PC-3 (cell line): ENCODE measurements around the gene ZNF839. TPM values are rescaled to one million over a fixed set of nuclear protein-coding genes. Genes with fewer than 3 reads are reported as not detected.

Experiments
- ATAC-seq: fragments of 200-7000 bp; cut with Tn5 transposase; 2 replicates; pipeline ENCODE4 v1.9.1; 2020; ENCODE audit warnings: mild to moderate bottlenecking, moderate library complexity
- BruUV-seq: library from RNA; stranded (reverse); fragments of 400-500 nt; replicated peaks from 2 replicates; lab custom pipeline; 2021; lab: Mats Ljungman, UMichigan
- CTCF ChIA-PET: fragments of 300-600 bp; sonication (Branson Sonifier 250); formaldehyde crosslinking; loops from one replicate; lab custom pipeline; 2022; ENCODE audit warnings: antibody characterized with exemption; lab: Charles Lee
- POLR2A ChIA-PET: fragments of 300-600 bp; sonication (Branson Sonifier 250); formaldehyde crosslinking; loops from one replicate; lab custom pipeline; 2022; ENCODE audit warnings: antibody characterized with exemption; ENCODE audit not compliant: unreplicated experiment; lab: Charles Lee
- DNase-seq: peaks from one replicate; pipeline ENCODE4 v3.0.0-alpha.2; 2015
- H2AFZ ChIP-seq: fragments of 300-600 bp; sonication (generic); 2 replicates; pipeline ENCODE4 v1.6.0; 2016; ENCODE audit warnings: antibody characterized with exemption, low read length
- H3F3A ChIP-seq: fragments of 300-600 bp; sonication (generic); one replicate; pipeline ENCODE4 v1.6.0; 2017; ENCODE audit warnings: antibody characterized with exemption, low read length, control low read depth, mild to moderate bottlenecking; ENCODE audit not compliant: unreplicated experiment
- H3K27ac ChIP-seq: fragments of 300-600 bp; sonication (generic); 2 replicates; pipeline ENCODE4 v1.5.1; 2016; ENCODE audit warnings: mild to moderate bottlenecking, low read length
- H3K27me3 ChIP-seq: fragments of 300-600 bp; sonication (generic); 2 replicates; pipeline ENCODE4 v1.6.1; 2016; ENCODE audit warnings: low read length, mixed read lengths
- H3K36me3 ChIP-seq: fragments of 300-600 bp; sonication (generic); 2 replicates; pipeline ENCODE4 v1.6.1; 2016; ENCODE audit warnings: low read depth, mixed run types, low read length, mixed read lengths
- H3K4me1 ChIP-seq: fragments of 300-600 bp; sonication (generic); 2 replicates; pipeline ENCODE4 v1.5.1; 2016; ENCODE audit warnings: low read length; ENCODE audit not compliant: insufficient read depth
- H3K4me2 ChIP-seq: fragments of 300-600 bp; sonication (generic); 2 replicates; pipeline ENCODE4 v1.6.0; 2016; ENCODE audit warnings: low read length
- H3K4me3 ChIP-seq: fragments of 300-600 bp; sonication (generic); 2 replicates; pipeline ENCODE4 v1.5.1; 2016; ENCODE audit warnings: mild to moderate bottlenecking, low read length, mixed read lengths
- H3K79me2 ChIP-seq: fragments of 300-600 bp; sonication (generic); 2 replicates; pipeline ENCODE4 v1.6.1; 2017; ENCODE audit warnings: low read length, mixed read lengths
- H3K9ac ChIP-seq: fragments of 300-600 bp; sonication (generic); 2 replicates; pipeline ENCODE4 v1.6.0; 2016; ENCODE audit warnings: mild to moderate bottlenecking, low read length
- H3K9me2 ChIP-seq: fragments of 300-600 bp; sonication (generic); replicated peaks from 2 replicates; pipeline ENCODE4 v1.6.1; 2016; ENCODE audit warnings: mixed run types, low read length, mixed read lengths
- H3K9me3 ChIP-seq: fragments of 300-600 bp; sonication (generic); 2 replicates; pipeline ENCODE4 v1.6.1; 2016; ENCODE audit warnings: low read length, mixed read lengths
- H4K20me1 ChIP-seq: fragments of 300-600 bp; sonication (generic); 2 replicates; pipeline ENCODE4 v1.6.1; 2016; ENCODE audit warnings: low read length, mixed read lengths
- CTCF ChIP-seq: fragments of 300-600 bp; sonication (generic); conservative IDR thresholded peaks from 2 replicates; pipeline ENCODE4 v1.5.1; 2017; ENCODE audit warnings: antibody characterized with exemption, low read depth, mild to moderate bottlenecking, low read length
- EZH2 ChIP-seq: fragments of 300-600 bp; sonication (generic); IDR thresholded peaks from one replicate; pipeline ENCODE4 v1.6.1; 2017; ENCODE audit warnings: antibody characterized with exemption, mild to moderate bottlenecking, low read length; ENCODE audit not compliant: unreplicated experiment
- EZH2phosphoT487 ChIP-seq: fragments of 300-600 bp; sonication (generic); IDR thresholded peaks from 2 replicates; pipeline ENCODE4 v1.6.1; 2018; ENCODE audit warnings: mild to moderate bottlenecking, antibody characterized with exemption, low read length, borderline replicate concordance
- intact Hi-C: fragments of 100-400 bp; cut with micrococcal nuclease; formaldehyde crosslinking; loops from 2 replicates; pipeline ENCODE4 v1.9.0; 2023
- total RNA-seq: library from RNA; depleted of rRNA; stranded (reverse); fragments of >200 nt; gene quantifications from 2 replicates; pipeline ENCODE4 v1.2.3, GENCODE V29; 2014

The ZNF839 gene
- total RNA-seq, 1 experiment from 2014 or later = 13.2 TPM

GRCh38 chr14:102370305-102370809 is 50.8 kb downstream of the ZNF839 start:
- CTCF ChIA-PET = no interaction called here
- TF ChIP-seq CTCF (no peak), EZH2phosphoT487 (no peak), EZH2 (no peak)
- H4K20me1 ChIP-seq = no peaks in the 10 kb centered on the region
- no peak overlapping the region for H3K27ac ChIP-seq
- H3K4me3 ChIP-seq = no peak overlapping the region
- no peak overlapping the region for H2AFZ ChIP-seq
- no peaks in the 10 kb centered on the region; the same call in 1 of the 2 replicates for H3K36me3 ChIP-seq
- no peaks in the 10 kb centered on the region for H3K27me3 ChIP-seq
- BruUV-seq = no TSS peak
- H3K4me1 ChIP-seq = no peaks in the 10 kb centered on the region
- POLR2A ChIA-PET = no interaction called here
- H3K79me2 ChIP-seq = peaks cover 6% of the 10 kb centered on the region
- DNase-seq (no peak), ATAC-seq (no peak)
- H3K9me2 ChIP-seq = no peaks in the 10 kb centered on the region
- H3K9ac ChIP-seq = no peak overlapping the region
- intact Hi-C loops = no loop called here
- no peaks in the 10 kb centered on the region for H3K9me3 ChIP-seq
- no peaks in the 10 kb centered on the region for H3F3A ChIP-seq
- H3K4me2 ChIP-seq = no peak overlapping the region

GRCh38 chr14:102371361-102371760 is 51.8 kb downstream of the ZNF839 start:
- no peaks in the 10 kb centered on the region for H3F3A ChIP-seq
- ChIA-PET POLR2A (no interaction called here), CTCF (no interaction called here)
- H3K27me3 ChIP-seq = no peaks in the 10 kb centered on the region
- H3K9me2 ChIP-seq = no peaks in the 10 kb centered on the region
- H4K20me1 ChIP-seq = no peaks in the 10 kb centered on the region
- no peaks in the 10 kb centered on the region; the same call in 1 of the 2 replicates for H3K36me3 ChIP-seq
- no peak for TF ChIP-seq EZH2phosphoT487
- TF ChIP-seq CTCF = no peak
- TF ChIP-seq EZH2 = no peak
- intact Hi-C loops = no loop called here
- H3K9me3 ChIP-seq = no peaks in the 10 kb centered on the region
- no peaks in the 10 kb centered on the region for H3K4me1 ChIP-seq
- ATAC-seq = no peak
- H3K4me3 ChIP-seq = no peak overlapping the region
- H2AFZ ChIP-seq = no peak overlapping the region
- 0 out of 2 replicates have a peak, but pooled peaks cover 6% of the 10 kb centered on the region for H3K79me2 ChIP-seq
- H3K9ac ChIP-seq = no peak overlapping the region
- BruUV-seq = no TSS peak
- no peak overlapping the region for H3K4me2 ChIP-seq
- DNase-seq = no peak
- no peak overlapping the region for H3K27ac ChIP-seq

GRCh38 chr14:102373110-102373509 is 53.6 kb downstream of the ZNF839 start:
- H3K79me2 ChIP-seq = 0 out of 2 replicates have a peak, but pooled peaks cover 6% of the 10 kb centered on the region
- TF ChIP-seq EZH2phosphoT487 = no peak
- TF ChIP-seq CTCF = no peak
- TF ChIP-seq EZH2 = no peak
- intact Hi-C loops = no loop called here
- ChIA-PET POLR2A (no interaction called here), CTCF (no interaction called here)
- H3K4me2 ChIP-seq = no peak overlapping the region
- H3K9me2 ChIP-seq = no peaks in the 10 kb centered on the region
- no peak for DNase-seq
- ATAC-seq = no peak
- H3K4me3 ChIP-seq = no peak overlapping the region
- BruUV-seq = no TSS peak
- no peak overlapping the region for H3K27ac ChIP-seq
- no peaks in the 10 kb centered on the region for H3K4me1 ChIP-seq
- no peaks in the 10 kb centered on the region for H3K27me3 ChIP-seq
- no peaks in the 10 kb centered on the region for H3K9me3 ChIP-seq
- no peaks in the 10 kb centered on the region for H4K20me1 ChIP-seq
- H3K9ac ChIP-seq = no peak overlapping the region
- H3K36me3 ChIP-seq = peaks cover 6% of the 10 kb centered on the region
- no peaks in the 10 kb centered on the region for H3F3A ChIP-seq
- no peak overlapping the region for H2AFZ ChIP-seq
